Measurements from ENCODE around the gene ROR1.

ROR1 gene

GRCh38 chr1:63906047-63906704, 132.4 kb downstream of the ROR1 start:
- ATAC-seq, result no peak
- no peak for TF ChIP-seq BACH2 (CRISPR knock-in tag; IDR thresholded peaks at IDR 0.05; ENCODE audit: borderline replicate concordance)
- no peak for TF ChIP-seq ZFP3 (CRISPR knock-in tag; IDR thresholded peaks at IDR 0.05)
- TF ChIP-seq OSR1 (CRISPR knock-in tag; IDR thresholded peaks at IDR 0.05), result no peak
- TF ChIP-seq TCF4 (CRISPR knock-in tag; IDR thresholded peaks at IDR 0.05; ENCODE audit: borderline replicate concordance), result no peak
- no peak for TF ChIP-seq GLIS3 (CRISPR knock-in tag; IDR thresholded peaks at IDR 0.05)
- TF ChIP-seq ZNF8 (CRISPR knock-in tag; IDR thresholded peaks at IDR 0.05), result no peak
- TF ChIP-seq ZNF565 (CRISPR knock-in tag; conservative IDR thresholded peaks at IDR 0.05; ENCODE audit: low read depth), result no peak
- TF ChIP-seq ARNTL (CRISPR knock-in tag; IDR thresholded peaks at IDR 0.05; ENCODE audit: borderline replicate concordance, low read depth), result no peak
- no peak for TF ChIP-seq CSRNP3 (CRISPR knock-in tag; IDR thresholded peaks at IDR 0.05)
- no peak for TF ChIP-seq CSDC2 (CRISPR knock-in tag; IDR thresholded peaks at IDR 0.05)
- no peak for TF ChIP-seq ZNF70 (CRISPR knock-in tag; IDR thresholded peaks at IDR 0.05)
- TF ChIP-seq RARB (CRISPR knock-in tag; IDR thresholded peaks at IDR 0.05), result no peak
- no peak for TF ChIP-seq SNAI2 (CRISPR knock-in tag; IDR thresholded peaks at IDR 0.05)
- TF ChIP-seq, protein P1, sequence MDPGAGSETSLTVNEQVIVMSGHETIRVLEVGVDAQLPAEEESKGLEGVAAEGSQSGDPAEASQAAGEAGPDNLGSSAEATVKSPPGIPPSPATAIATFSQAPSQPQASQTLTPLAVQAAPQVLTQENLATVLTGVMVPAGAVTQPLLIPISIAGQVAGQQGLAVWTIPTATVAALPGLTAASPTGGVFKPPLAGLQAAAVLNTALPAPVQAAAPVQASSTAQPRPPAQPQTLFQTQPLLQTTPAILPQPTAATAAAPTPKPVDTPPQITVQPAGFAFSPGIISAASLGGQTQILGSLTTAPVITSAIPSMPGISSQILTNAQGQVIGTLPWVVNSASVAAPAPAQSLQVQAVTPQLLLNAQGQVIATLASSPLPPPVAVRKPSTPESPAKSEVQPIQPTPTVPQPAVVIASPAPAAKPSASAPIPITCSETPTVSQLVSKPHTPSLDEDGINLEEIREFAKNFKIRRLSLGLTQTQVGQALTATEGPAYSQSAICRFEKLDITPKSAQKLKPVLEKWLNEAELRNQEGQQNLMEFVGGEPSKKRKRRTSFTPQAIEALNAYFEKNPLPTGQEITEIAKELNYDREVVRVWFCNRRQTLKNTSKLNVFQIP (CRISPR knock-in tag; IDR thresholded peaks at IDR 0.05; ENCODE audit: borderline replicate concordance, low read depth), result no peak
- no peak for TF ChIP-seq ZFP30 (CRISPR knock-in tag; IDR thresholded peaks at IDR 0.05)
- no peak for TF ChIP-seq TOX (CRISPR knock-in tag; IDR thresholded peaks at IDR 0.05; ENCODE audit: borderline replicate concordance)
- TF ChIP-seq, protein P2, sequence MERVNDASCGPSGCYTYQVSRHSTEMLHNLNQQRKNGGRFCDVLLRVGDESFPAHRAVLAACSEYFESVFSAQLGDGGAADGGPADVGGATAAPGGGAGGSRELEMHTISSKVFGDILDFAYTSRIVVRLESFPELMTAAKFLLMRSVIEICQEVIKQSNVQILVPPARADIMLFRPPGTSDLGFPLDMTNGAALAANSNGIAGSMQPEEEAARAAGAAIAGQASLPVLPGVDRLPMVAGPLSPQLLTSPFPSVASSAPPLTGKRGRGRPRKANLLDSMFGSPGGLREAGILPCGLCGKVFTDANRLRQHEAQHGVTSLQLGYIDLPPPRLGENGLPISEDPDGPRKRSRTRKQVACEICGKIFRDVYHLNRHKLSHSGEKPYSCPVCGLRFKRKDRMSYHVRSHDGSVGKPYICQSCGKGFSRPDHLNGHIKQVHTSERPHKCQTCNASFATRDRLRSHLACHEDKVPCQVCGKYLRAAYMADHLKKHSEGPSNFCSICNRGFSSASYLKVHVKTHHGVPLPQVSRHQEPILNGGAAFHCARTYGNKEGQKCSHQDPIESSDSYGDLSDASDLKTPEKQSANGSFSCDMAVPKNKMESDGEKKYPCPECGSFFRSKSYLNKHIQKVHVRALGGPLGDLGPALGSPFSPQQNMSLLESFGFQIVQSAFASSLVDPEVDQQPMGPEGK (CRISPR knock-in tag; IDR thresholded peaks at IDR 0.05; ENCODE audit: borderline replicate concordance), result no peak
- TF ChIP-seq PPARA (CRISPR knock-in tag; IDR thresholded peaks at IDR 0.05; ENCODE audit: borderline replicate concordance), result no peak
- no peak for TF ChIP-seq ZC3H10 (CRISPR knock-in tag; IDR thresholded peaks at IDR 0.05)

- TF ChIP-seq TOX (CRISPR knock-in tag; IDR thresholded peaks at IDR 0.05; ENCODE audit: borderline replicate concordance) (no peak), ZNF8 (CRISPR knock-in tag; IDR thresholded peaks at IDR 0.05) (no peak), ESRRG (CRISPR knock-in tag; IDR thresholded peaks at IDR 0.05) (no peak), CSRNP3 (CRISPR knock-in tag; IDR thresholded peaks at IDR 0.05) (no peak), ISL1 (CRISPR knock-in tag; IDR thresholded peaks at IDR 0.05) (no peak), PPARA (CRISPR knock-in tag; IDR thresholded peaks at IDR 0.05; ENCODE audit: borderline replicate concordance) (no peak)
- no peak for ATAC-seq
Observed at GRCh38 chr1:63907051-63907450, 133.2 kb downstream of the ROR1 start.

DNA sequence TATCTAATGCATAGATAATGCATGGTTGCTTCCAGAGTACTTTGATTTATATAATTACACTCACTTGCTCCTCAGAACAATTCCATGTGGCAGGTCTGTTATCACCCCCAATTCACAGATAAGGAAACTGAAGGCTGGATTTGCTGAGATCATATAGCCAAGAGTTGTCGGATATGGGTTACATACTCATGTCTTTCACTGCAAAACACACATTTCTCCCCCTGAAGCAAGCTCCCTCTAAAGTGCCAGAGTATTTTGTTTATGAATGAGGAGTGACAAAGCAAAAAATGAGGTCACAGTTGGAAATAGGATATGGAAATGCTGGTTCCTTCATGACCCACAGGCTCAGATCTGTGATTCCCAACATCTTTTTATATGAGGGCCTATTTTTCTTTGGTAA, 134.2 kb downstream of the ROR1 start:
- no peak for ATAC-seq

More for the DNA sequence above, 134.2 kb downstream of the ROR1 start:
- TF ChIP-seq ZNF8 (CRISPR knock-in tag; IDR thresholded peaks at IDR 0.05) (peak; percentile 70), ISL1 (CRISPR knock-in tag; IDR thresholded peaks at IDR 0.05) (no peak)
- TF ChIP-seq, protein P2 (CRISPR knock-in tag; IDR thresholded peaks at IDR 0.05; ENCODE audit: borderline replicate concordance), result no peak

Measured in SK-N-SH treated with all-trans-retinoic acid at 6 μM for 48 hours (cell line).